ENCODE measurements around the gene VSTM2B.

VSTM2B gene

DNA sequence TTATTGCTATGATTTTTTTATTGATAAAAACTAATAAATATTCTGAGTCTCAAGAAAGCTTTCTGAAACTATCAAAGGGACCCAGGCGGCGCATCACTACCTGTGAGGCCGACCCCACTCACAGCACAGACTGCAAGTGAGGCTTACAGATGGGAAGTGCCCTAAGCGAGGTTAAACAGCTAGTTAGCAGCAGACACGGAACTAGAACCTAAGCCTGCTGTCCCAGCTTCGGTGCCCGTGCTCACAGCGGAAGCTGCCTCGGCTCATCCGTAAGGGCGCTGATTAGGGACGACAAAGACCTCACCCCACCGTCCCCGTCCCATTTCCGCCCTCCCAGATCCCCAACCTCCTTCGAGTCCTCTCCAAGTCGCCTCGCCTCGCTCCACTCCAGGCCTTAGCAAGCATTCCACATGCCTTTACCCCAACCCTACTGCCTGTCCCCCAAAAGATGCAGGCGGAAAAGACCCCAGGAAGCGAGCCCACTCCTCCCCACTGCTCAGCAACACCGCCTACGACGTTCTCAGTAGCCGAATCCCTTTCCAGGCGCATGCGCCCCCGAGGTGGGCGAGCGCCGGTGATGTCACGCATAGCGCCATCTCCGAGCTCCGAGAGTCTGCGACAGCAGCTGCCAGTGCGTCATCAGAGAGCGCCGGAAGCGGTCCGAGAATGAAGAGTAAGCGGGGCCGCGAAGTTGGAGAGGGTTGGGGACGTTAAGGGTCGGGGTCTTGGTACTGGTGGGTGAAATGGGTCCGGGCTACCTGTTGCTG, 80.0 kb downstream of the VSTM2B start, which contains the start of gene POP4:
POP4 (plus strand) TSS at position 631 of the 767 bp plus-strand sequence; CDS start at position 667, 36 bp downstream.
- DNase-seq = peak; percentile 97

DNA sequence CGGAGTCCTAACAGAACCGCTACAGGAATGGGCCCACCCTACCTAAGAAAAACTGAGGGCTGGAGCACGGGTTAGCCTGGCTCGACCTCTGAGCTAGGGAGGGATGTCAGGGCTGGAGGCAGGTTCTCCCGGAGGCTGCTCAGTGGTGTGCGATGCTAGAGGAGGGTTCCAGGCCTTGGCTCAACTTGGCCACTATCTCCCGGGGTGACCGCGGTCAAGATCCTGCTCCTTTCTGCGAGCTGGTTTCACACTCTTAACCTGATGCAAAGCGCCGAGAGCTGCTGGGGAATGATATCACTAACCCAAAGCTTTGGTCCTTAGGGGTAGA, 80.6 kb downstream of the VSTM2B start:
- no peak for DNase-seq

DNA sequence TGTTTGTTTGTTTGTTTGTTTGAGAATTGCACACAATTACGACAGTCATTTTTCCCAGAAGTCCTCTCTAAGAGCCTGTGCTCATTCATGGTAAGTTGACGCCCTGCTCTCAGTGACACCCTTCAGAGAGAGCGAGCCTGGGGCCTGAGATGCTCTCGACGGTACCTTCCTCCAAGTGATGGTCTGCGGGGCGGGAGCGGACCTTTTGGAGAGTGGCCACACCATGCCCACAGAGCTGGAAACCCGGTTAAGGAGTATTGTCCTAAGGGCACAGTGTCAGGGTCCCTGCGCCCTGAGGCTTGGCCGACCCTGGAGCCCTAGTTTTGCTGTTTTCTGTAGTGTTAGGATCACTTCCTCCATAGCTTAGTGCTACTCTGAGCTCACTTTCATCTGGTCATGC, 83.8 kb downstream of the VSTM2B start:
- no peak for DNase-seq

DNA sequence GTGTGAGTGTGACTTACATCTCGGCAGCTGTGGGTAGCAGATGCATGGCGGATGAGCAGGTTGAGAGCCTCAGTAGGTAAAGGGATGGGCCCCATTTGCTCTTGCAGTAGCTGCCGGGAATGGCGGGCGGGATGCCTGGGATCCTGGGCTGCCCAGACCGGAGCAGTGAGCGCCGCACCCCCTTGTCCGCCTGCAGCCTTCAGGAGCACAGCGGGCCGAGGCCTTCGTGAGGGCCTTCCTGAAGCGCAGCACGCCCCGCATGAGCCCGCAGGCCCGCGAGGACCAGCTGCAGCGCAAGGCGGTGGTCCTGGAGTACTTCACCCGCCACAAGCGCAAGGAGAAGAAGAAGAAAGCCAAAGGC, 84.4 kb downstream of the VSTM2B start:
- DNase-seq = no peak

DNA sequence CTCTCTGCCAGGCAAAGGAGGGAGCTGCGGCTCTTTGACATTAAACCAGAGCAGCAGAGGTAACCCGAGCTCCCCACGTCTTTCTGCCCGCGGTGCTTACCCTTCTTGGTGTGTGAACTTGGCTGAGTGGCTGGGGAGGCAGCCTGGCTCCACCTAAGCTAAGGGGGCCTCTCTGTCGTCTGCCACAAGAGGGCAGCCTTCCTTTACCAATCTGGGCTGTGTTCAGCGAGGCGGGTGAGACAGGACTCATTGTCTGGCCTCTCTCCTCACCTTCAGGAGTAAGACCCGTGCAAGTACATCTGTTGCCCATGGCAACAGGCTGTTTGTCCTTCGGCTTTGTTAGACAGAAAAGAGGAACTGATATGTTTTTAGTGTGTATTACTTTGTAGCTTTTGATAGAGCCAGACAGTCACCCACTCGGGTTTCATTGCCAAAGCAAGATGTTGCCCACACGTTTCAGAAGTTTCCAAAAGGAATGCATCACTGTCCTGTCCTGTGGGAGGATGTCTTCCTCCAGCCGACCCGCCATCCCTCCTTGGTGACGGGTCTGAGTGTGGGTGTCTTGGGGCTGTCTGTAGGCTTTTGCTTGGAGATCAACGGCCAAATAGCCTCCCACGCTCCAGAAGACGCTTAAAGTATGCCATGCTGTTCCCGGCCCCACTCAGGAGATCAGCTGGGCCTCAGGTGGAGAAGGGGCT, 84.9 kb downstream of the VSTM2B start:
- DNase-seq = peak; percentile 75

DNA sequence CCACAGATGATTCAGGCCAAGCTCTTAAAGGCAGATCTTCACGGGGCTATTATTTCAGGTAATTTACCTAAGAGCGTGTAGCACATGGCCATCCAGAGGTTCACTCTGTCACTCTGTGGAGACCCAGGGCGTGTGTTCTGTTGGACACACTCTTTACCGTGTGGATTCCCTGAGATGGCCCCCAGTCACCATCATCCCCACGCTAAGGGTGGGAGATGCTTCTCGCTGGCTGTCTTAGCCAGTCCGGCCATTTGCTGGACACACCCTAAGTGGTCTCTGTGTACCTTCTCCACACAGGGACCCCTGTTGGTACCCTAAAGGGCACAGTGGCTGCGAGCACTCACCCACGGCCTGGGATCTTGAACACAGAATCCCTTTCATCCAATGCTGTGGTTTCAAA, 86.3 kb downstream of the VSTM2B start:
- no peak for DNase-seq

DNA sequence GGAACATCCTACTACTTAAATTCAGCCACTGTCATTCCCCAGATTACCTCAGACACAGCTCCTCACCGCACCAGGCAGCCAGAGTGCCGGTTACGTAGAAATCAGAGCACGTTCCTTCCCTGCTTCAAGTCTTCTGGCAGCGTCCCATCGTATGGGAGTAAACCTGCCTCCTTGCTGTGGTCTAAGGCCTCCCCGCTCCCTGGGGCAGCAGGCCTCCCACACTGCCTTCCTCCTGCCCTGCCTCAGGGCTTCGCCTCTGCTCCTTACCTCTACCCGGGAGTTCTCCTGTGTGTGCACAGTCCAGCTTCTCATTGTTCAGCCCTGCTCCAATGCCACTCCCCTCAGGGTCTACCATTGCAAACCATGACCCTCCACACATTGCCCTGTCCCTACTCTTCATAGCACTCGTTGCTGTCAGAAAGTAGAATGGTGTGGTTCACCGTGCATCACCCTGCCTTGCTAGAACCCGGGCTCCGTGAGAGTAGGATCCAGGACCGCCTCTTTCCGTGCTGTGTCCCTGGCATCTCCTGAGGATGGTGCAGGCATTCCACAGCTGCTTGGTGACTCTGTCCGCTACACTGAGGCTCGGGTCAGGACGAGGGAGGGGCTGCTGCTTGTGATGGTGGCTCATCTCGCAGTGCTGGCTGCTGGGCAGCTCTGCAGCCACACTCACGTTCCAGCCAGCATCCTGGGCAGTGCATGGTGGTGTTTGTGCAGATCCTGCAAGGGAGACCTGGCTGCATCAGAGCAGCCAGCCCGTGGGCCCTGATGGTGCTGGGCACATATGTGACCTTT, 87.2 kb downstream of the VSTM2B start:
- DNase-seq = no peak

DNA sequence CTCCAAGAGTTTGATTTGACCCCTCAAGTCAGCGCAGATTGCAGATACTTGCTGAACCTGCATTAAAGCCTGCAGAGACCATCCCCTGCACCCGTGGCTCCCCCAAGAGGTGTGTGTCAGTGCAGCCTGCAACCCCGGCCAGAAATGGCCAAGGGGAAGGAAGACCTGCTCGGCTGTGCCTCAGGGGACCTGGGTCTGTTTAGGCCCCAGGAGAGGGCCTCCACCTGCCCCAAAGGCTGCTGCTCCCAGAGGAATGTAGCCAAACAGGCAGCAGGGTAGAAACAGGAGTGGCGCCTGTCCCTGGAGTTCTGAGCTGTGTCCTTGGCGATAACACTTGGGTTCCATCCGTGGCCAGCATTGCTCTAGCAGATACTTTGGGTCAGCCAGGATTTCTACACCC, 88.3 kb downstream of the VSTM2B start:
- no peak for DNase-seq

Measured in activated CD4-positive, alpha-beta T cell treated with anti-CD3 and anti-CD28 coated beads for 1 hour (primary cell).